ENCODE measurements around the gene BRINP2.

DNA sequence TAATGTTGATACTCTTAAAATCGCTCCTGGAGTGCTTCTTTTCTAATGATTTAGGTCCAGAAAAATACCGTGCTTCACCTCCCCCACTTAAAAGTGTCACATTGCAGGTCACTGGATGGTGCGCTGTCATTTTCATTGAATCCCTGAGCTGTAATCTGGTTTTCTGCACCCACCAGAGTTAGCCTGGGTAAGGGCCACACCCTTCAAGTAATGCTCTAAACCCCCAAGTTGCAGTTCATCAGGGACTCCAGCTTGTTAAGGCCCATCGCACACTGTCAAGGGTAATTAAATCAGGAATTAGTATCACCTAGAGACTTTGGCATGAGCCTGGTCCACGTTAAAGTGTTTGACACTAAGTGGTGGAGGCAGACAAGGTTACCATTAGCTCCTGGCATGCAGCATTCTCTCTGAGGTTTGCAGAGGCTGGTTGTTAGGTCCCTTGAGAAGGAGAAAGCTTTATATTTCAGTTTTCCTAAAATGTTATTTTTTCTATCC, 40.3 kb upstream of the BRINP2 start:
- no peak for TF ChIP-seq POLR2A (IDR thresholded peaks at IDR 0.05; ENCODE audit: low read length)
- no peak for TF ChIP-seq GATA1 (IDR thresholded peaks at IDR 0.05; ENCODE audit: low read depth, low read length)
